ENCODE data around the gene PLCG1. TPM values are rescaled to one million over a fixed set of nuclear protein-coding genes. Genes with fewer than 3 reads are reported as not detected.

Gene PLCG1
- total RNA-seq, 1 experiment from 2014 or later = 59.4 TPM

DNA sequence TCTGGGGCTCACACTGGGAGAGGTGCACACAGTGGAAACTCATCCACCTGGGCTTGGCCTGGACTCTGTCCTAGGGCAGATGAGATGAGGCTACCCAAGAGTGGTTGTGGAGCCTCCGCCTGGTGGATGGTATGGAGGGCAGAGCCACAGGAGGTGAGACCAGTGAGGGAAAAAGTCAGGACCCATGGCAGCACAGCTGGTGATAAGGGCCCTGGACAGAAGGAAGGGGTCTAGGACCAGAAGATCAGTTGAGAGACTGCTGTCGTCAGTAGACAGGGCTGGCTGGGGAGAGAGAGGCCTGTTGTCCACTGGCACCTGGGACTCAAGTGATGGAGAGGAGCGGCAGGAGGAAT is 29.8 kb downstream of the PLCG1 start:
- no peak for DNase-seq (ENCODE audit: low read depth)

DNA sequence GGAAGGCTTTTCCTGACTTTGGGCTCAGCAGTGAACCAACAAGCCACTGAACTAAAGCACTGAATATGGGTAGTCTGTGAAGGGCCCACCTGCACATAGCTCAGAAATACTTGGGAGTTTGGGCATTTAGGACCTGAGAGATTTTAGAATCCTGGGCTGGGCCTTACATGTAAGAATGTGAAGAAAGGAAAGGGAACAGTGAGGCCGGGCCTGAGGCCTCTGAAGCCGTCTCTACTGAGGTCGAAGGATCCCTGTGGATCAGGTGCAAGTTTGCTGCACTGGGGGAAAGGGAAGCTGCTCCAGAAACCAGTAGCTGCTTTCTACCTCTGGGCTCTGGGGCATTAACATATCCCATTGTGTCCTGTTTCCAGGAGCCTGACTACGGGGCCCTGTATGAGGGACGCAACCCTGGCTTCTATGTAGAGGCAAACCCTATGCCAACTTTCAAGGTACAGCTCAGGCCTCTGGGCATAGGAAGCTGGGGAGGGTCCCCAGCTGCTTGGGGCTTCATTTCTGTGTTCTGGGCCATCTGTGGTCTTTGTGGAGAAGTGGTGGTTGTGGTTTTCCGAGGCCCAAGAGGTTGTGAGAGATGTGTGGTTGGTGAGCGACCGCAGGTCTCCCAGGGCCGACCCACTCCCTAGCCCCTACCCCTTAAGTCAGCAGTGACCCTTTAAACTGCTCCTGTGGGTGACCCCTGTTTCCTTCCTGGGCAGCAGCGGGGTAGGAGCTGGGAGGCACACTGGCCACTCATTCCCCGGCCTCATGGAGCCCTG is 30.3 kb downstream of the PLCG1 start:
- no peak for DNase-seq (ENCODE audit: low read depth)

DNA sequence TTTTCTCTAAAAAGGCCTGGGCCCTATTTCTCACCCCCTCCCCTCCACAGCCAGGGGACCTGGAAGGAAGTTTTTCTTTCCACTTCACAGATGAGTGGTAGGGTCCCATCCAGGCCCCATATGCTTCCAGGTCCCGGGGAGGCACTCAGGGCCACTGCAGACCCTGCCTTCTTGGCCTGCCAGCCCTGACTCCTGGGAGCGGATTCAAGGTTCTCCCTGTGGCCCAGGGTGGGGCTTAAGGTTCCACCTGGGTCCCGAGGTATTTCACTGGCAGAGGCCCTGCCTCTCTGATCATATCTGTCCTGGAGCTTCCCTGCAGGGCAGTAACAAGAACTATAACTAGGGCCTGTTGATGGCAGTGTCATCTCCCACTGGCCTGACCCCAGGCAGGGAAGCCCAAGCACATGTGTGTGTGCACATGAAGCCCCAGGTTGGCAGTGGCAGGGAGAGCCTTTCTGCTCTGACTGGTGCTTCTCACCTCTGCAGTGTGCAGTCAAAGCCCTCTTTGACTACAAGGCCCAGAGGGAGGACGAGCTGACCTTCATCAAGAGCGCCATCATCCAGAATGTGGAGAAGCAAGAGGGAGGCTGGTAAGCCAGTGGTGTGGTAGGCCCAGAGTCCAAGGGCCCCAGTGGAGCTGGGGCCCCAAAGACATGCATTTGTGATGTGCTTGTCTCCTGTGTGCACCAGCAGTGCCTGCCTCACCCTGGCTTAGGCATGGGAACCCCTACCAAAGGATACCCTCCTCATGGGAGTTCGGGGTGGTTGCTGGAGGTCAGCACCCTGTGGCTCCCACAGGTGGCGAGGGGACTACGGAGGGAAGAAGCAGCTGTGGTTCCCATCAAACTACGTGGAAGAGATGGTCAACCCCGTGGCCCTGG is 31.2 kb downstream of the PLCG1 start:
- no peak for DNase-seq (ENCODE audit: low read depth)

DNA sequence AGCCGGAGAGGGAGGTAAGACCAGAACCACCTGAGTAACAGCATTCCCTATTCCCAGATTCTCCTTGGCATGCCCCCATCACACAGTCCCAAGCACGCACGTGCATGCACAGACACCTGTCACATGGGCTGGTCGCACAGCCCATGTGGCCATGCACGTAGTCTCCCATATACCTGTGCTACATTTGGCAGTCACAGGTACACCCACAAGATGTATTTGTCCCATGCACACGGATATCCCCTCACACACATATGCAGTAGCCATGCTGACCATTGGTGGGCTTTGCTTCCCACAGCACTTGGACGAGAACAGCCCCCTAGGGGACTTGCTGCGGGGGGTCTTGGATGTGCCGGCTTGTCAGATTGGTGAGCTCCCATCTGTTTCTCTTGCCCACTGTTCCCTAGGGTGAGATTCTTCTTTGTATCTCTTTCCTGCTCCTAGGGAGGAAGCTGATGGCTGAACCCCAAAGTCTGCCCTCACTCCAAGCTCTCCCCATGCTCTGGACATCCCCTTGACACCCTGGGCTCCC is 31.9 kb downstream of the PLCG1 start:
- no peak for DNase-seq (ENCODE audit: low read depth)

DNA sequence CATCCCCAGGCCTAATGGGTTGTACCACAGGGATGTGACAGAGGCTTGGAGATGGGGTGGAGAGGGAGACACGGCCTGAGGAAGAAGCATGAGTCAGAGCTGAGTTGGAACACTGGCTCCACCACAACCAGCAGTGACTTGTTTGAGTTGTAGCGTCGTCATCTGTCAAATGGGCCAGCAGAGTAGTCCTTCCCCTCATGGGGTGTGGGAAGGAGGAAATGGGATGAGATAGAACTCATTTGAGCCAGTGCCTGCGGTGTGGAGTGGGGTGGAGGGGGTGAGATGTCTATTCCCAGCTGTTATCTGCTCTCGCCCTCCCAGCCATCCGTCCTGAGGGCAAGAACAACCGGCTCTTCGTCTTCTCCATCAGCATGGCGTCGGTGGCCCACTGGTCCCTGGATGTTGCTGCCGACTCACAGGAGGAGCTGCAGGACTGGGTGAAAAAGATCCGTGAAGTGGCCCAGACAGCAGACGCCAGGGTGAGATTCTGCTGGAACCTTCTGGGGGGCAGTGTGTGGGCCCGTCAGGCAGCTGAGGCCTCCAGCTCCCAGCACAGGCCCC is 32.5 kb downstream of the PLCG1 start:
- DNase-seq (ENCODE audit: low read depth) = peak; percentile 68

- DNase-seq (ENCODE audit: low read depth) = no peak
Measured at GRCh38 chr20:41170386-41171105, 33.2 kb downstream of the PLCG1 start.

- DNase-seq (ENCODE audit: low read depth) = peak; percentile 37
Measured at GRCh38 chr20:41171736-41172295, 34.5 kb downstream of the PLCG1 start.

- DNase-seq (ENCODE audit: low read depth) = no peak
Measured at GRCh38 chr20:41172296-41173140, 35.2 kb downstream of the PLCG1 start.

- peak; percentile 68 for DNase-seq (ENCODE audit: low read depth)
Measured at GRCh38 chr20:41173161-41173721, 35.9 kb downstream of the PLCG1 start.

DNA sequence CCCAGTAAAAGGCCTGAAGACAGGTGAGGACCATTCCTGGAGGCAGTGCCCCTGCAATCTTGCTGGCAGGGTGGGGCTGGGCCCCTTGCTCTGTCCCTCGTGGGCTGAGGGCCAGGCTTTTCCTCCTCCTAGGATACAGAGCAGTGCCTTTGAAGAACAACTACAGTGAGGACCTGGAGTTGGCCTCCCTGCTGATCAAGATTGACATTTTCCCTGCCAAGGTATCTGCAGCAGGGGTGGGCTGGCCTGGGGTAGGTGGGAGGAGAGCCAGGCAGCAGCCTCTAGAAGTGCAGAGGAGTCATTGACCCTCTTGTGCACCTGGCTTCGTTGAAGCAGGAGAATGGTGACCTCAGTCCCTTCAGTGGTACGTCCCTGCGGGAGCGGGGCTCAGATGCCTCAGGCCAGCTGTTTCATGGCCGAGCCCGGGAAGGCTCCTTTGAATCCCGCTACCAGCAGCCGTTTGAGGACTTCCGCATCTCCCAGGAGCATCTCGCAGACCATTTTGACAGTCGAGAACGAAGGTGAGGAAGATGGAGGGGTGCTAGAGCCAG is 36.5 kb downstream of the PLCG1 start:
- DNase-seq (ENCODE audit: low read depth) = no peak

GRCh38 chr20:41174373-41174772 is 37.0 kb downstream of the PLCG1 start:
- DNase-seq (ENCODE audit: low read depth) = no peak

GRCh38 chr20:41174782-41175181 is 37.4 kb downstream of the PLCG1 start:
- DNase-seq (ENCODE audit: low read depth) = peak; percentile 30

DNA sequence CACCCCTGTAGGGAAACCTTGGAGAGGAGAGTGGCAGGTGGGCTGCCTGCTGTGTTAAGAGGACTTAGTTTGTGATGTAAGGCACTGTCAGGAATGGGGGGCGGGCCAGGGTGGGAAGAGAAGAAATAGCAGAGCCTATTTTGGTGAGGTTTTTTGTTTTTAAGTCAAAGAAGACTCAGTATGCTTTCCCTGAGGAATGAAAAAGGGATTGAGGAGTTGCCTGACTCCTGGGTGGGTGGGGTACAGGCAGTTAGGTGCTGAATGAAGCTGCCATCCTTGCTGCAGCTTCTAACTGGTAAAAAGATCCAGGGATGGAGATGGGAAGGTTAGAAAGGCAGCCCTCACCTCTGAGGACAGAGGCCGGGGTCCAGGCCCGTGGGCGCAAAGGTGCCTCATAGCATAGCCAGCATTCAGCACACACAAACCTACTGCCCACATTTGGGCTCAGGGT is 37.9 kb downstream of the PLCG1 start:
- DNase-seq (ENCODE audit: low read depth) = no peak

- DNase-seq (ENCODE audit: low read depth) = no peak
Measured at GRCh38 chr20:41175727-41176330, 38.5 kb downstream of the PLCG1 start.

GRCh38 chr20:41176711-41177552 is 39.6 kb downstream of the PLCG1 start:
- DNase-seq (ENCODE audit: low read depth) = no peak

DNA sequence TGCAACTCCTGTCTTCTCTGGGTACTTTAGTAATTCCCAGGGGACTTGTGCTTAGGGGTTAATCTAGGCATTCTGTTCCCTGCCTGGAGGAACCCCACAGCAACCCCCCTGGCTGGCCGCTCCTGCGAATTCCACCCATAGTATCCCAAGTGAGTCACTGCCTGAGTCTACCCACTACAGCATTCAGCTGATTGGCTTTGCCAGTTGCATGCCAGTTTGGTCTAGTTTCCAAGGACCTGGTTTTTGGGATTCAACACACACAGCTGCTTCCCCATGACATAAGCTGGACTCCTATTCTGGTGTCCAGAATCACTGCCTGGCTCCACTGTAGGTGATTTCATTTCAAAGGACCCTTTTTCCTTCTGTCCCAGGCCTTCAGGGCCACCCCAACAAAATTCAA is 40.3 kb downstream of the PLCG1 start:
- DNase-seq (ENCODE audit: low read depth) = peak; percentile 96

GRCh38 chr20:41178495-41178894 is 41.2 kb downstream of the PLCG1 start:
- no peak for DNase-seq (ENCODE audit: low read depth)

DNA sequence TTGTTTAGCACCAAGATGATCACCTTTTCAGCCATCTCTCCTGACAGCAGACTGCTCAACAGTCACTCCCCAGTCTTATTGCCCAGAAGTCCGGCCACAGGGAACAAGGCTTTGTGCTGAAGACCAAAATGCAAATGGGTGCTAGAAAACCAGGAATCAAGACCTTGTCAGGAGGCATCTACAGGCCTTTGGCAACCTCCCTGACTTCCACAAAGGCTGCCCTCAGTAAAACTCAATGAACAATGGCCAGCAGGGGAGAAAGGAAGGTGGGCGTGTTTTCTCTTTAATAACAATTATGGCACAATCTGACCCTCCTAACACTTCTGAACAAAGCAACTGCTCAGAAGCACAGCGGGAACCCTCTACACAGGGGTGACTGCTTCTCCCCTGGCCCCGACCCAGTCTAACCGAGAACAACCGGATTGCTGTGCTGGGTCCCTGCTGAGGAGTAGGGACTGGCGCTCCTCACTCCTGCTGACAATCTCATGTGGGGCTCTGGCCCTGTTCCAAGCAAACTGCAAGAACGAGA is 41.6 kb downstream of the PLCG1 start:
- no peak for DNase-seq (ENCODE audit: low read depth)

Measured in M059J (cell line).